Germinal center (tissue), 1 donor: ENCODE data around the gene PRKN.

Experiments
- DNase-seq: peaks from one replicate; pipeline ENCODE4 v3.0.0; 2012; ENCODE audit warnings: mixed read lengths, low spot score

Gene PRKN

GRCh38 chr6:161792851-161793493 lies 934.6 kb downstream of the PRKN start:
- DNase-seq: no peak

- DNase-seq: no peak
Observed at GRCh38 chr6:161788531-161788930, 939.0 kb downstream of the PRKN start.

- DNase-seq: no peak
Observed at GRCh38 chr6:161772176-161772575, 955.4 kb downstream of the PRKN start.

DNA sequence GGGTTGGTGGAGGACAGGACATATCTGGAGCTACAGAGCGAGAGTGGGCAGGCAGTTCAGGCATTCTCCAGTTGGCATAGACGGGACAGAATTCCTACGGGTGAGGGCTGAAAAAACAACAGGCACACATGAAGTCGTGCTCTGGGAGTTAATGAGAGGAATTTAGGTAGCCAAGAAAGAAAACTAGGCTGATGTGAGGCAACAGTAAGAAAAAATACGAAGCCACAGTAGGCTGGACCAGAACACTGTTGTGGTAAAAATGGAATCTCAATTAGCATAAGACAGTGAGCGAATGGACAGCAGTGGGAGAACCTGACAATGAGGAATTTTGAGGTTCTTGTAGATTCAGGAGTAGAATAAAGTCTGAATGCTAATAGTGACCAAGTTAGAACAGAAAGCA lies 965.6 kb downstream of the PRKN start:
- no peak for DNase-seq

GRCh38 chr6:161755080-161755479 lies 972.5 kb downstream of the PRKN start:
- no peak for DNase-seq

DNA sequence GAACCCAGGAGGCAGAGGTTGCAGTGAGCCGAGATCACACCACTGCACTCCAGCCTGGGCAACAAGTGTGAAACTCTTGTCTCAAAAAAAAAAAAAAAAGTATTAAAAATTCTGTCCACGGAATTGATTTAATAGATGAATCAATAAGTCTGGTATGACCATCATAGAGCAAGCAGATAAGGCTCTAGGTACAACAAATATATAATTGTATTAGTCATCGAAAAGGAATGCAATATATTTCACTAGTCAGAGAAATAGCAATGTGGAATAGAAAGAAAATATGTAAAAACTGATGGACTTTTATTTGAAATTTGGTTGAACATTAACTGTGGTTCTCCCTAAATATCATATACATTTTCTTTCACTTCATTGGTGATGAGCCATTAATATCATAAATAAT lies 976.9 kb downstream of the PRKN start:
- no peak for DNase-seq

DNA sequence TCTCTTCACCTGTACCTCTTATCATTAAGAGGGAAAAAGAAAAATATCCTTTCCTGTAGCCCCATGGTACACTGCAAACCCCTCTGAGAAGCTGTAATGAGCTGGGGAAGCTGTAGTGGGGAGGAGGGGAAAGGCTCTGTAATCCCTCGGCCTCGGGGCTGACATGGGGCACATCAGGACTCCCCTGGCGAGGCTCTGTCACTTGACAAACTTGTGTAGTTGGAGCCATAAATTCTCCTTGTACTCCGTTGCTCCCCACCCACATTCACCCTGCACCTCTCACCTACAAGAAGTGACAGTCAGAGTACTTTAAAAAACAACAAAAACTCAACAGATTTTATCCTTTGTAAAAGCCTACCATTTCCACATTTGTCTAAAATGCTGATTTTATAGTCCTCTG lies 978.0 kb downstream of the PRKN start:
- DNase-seq: no peak

DNA sequence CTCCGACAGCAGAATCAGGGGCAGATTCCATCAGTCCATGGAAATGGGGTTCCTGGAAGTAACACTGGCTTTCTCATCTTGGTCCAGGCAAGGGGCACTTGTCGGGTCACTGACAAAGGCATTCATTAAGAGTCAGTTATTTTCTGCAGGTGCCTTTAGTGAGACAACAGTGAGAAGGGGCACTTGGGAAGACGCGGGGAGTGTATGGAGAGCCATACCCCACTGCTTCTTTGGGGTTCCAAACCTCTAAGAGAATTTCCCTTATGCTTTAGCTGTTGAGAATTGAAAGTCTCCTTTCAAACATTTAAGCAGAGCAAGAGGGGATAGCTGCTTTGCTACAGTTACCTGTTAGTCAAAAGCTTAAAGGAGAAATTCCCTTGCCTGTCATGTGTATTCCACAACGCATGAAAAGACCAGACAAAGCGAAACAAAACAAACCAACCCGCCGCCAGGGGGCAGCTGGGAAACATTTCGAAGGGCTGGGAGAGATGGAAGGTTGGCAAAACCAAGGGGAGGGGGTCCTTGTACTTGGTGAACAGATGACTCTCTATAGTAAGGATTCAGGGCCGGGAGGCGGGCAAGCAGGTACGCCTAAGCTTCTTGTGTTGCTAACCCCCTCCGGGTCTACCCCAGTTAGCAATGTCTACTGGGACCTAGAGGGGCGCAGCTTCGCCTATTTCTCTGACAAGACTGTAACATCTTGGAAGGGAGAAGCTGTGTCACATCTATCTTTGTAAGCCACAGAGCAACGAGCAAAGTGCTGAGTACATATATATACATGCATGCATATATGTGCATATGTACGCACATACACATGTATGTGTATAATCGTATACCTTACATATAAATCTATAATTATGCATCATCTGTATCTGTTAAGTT lies 978.8 kb downstream of the PRKN start:
- no peak for DNase-seq

DNA sequence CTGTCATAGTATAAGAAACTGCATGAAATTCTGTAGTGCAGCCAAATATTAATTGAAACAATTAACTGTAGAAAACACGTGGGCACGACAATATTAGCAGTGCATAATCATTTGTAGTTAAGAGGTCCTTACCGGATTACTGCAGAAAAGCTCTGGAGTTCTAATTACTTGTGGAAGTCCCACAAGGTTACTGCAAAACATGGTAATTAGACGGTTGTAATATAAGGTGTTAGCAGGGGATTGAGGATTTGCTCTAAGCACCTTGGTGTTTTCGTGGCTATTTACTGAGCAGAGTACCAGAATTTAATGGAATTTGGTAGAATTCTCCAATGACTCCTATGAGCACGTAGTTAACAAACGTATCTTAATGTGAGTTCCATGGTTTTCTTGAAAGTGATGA lies 980.1 kb downstream of the PRKN start:
- no peak for DNase-seq

- DNase-seq: no peak
Observed at GRCh38 chr6:161745594-161746141, 981.9 kb downstream of the PRKN start.

GRCh38 chr6:161745128-161745527 lies 982.4 kb downstream of the PRKN start:
- no peak for DNase-seq

DNA sequence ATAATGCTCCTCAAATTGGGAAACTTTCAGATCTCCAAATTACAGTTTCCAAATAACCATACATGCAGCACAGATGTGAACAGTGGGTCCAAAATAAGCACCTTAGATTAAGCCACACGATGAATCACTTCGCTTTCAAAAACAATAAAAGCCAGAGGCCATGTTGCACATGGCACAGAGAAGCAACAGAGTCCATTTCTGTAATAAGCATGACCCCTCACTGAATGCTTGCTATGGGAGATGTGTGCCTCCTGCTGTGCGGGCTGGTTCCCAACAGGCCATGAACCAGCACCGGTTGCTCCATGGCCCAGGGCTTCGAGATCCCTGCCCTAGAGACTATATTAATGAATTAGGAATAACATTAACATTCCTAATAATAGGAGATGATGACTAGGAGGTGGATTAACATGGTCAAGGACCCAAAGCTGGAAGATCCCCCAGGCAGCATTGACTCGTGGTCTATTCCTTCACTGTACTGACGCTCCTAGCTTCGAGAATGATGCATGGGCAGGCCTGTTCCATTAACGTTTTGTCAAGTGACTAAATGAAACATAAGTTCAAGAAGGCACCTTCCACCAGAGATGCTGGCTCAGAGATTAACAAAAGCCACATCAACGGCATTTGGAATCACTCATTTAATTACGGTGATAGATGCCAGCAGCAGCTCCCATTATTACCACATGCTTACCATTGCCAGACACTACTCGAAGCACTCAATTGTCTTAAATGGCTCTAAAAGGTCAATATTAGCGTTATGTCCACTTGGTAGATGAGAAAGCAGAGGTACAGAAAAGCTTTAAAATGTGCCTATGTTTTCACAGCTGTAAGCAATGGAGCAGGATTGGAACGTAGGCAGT lies 983.1 kb downstream of the PRKN start:
- DNase-seq: no peak

- DNase-seq: no peak
Observed at GRCh38 chr6:161743509-161744178, 983.9 kb downstream of the PRKN start.

GRCh38 chr6:161740486-161740885 lies 987.1 kb downstream of the PRKN start:
- DNase-seq: no peak

- no peak for DNase-seq
Observed at GRCh38 chr6:161736781-161737292, 990.7 kb downstream of the PRKN start.

- DNase-seq: no peak
Observed at GRCh38 chr6:161736326-161736725, 991.2 kb downstream of the PRKN start.

DNA sequence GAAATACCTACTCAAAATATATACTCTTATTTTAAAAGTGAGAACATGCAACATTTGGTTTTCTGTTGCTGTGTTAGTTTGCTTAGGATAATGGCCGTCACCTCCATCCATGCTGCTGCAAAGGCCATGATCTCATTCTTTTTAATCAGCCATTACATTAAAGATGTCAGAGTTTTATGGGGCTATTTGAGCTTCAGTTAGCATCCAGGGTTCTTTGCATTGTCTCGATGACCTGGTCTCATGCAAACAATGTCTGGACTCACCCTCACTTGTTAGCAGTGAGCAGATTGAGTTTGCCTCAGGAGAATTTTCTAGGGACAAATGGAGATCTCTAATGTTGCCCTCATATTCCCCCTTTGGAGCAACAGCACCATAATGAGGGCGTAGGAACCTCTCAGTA lies 995.0 kb downstream of the PRKN start:
- no peak for DNase-seq

- no peak for DNase-seq
Observed at GRCh38 chr6:161727083-161727833, 1000.3 kb downstream of the PRKN start.

GRCh38 chr6:161722394-161722793 lies 1005.2 kb downstream of the PRKN start:
- no peak for DNase-seq

DNA sequence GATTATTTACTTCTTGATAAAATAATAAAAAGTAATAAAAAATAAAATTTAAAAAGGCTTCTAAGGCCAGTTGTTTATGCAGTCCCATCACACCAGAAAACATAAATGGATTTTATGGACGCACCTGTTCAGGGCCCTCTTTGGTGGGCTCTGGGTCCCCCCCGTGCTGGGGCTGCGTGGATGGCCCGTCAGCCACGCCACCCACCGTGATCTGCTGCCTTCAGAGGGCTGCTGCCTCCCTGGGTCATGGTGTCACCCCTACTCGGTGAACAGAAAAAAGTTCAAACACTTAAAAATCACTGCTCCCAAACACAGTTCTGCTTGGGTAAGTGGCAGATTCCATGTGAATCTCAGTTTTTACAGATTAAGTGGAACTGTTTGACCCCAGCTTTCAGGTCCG lies 1006.1 kb downstream of the PRKN start:
- no peak for DNase-seq

- no peak for DNase-seq
Observed at GRCh38 chr6:161716176-161716575, 1011.4 kb downstream of the PRKN start.
